HFF-Myc (cell line): ENCODE measurements around the gene MAST1.

Experiments used
- DNase-seq: peaks from one replicate; pipeline ENCODE4 v3.0.0-alpha.2; 2011; ENCODE audit warnings: low read depth; ENCODE audit errors: extremely low read depth
- H3K4me3 ChIP-seq: replicated peaks from 2 replicates; pipeline ENCODE4 v1.5.1; 2011; ENCODE audit warnings: low read depth, mild to moderate bottlenecking, control low read depth, low read length
- TF ChIP-seq, protein P1 (sequence below): IDR thresholded peaks from 2 replicates; pipeline ENCODE4 v1.5.1; 2012; ENCODE audit warnings: mild to moderate bottlenecking, low read depth, low read length, control low read depth; ENCODE audit errors: missing control alignments

Gene MAST1

DNA sequence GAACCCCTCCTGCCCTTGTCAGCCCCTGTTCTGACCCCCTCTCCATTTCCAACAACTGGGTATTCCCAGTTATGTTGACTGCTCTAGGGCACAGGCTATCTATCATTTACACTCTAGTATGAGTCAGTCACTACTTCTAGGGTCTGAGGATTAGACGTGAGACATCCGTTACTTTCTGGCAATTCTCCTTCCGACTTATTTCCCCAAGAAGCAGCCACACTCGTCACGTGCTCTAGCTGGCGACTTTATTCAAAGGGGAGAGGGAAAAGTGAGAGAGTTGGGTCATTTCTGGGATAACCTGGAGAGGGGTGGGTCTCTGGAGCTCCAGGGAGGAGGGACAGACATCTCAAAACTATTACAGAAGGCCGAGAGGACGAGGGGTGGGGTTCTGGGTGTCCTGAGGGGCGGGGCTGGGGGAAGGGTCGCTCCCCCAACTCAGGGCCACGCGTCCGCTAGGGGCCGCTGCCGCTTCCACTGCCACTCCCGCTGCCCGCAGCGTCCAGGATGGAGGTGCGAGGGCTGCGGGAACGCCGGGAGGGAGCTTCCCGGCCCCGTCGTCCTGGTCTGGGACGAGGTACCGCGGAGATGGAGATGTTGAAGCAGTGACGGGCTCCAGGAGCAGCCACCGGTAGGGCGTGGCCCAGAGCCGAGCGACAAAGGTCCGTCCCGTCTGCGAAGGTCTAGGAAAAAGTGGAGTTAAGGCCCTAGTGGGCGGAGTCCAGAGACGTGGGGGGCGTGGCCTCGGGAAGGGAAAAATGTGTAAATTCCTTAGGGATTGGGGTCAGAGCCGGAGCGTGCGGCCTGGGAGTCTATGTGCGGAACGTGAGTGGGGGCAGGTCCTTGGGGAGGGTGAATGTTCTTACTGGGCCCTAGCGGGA is 12.8 kb upstream of the MAST1 start:
- TF ChIP-seq, protein P1, sequence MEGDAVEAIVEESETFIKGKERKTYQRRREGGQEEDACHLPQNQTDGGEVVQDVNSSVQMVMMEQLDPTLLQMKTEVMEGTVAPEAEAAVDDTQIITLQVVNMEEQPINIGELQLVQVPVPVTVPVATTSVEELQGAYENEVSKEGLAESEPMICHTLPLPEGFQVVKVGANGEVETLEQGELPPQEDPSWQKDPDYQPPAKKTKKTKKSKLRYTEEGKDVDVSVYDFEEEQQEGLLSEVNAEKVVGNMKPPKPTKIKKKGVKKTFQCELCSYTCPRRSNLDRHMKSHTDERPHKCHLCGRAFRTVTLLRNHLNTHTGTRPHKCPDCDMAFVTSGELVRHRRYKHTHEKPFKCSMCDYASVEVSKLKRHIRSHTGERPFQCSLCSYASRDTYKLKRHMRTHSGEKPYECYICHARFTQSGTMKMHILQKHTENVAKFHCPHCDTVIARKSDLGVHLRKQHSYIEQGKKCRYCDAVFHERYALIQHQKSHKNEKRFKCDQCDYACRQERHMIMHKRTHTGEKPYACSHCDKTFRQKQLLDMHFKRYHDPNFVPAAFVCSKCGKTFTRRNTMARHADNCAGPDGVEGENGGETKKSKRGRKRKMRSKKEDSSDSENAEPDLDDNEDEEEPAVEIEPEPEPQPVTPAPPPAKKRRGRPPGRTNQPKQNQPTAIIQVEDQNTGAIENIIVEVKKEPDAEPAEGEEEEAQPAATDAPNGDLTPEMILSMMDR, result peak; percentile 46
- no peak overlapping the region for H3K4me3 ChIP-seq
- no peak for DNase-seq

DNA sequence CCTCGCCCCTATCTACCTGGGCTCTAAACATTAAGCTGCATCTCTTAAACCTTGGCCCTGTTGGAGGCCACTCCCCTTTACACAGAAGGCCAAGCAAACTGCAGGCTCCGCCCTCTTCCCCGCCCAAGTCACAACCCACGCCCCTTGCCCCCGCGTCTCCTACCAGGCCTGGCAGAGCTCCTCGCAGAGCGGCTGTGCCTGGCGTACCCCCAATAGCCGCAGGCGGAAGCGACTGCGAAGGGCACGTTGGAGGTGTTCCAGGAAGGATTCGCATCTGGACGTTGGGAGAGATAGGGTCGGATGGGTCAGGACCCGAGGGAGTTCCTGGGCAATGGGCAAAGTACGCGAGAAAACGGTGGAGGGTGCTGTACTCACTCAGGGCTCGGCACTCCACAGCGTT is 9.8 kb upstream of the MAST1 start:
- DNase-seq, result no peak
- H3K4me3 ChIP-seq, result no peak overlapping the region
- TF ChIP-seq, protein P1, result no peak

DNA sequence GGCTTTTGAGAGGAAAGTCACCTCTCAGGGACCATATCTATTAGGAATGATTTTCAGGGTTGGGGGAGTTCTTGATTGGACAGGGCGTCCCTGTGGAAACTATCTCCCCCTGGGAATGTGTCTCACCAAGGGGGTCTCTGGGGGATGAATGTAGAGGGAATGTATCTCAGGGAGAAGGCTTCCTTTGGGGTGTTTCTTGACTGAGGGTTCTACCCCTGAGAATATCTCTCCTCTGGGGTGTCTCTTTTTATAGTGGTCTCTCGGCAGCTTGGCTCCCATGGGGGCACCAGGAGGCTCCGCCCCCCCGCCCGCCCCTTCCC is 4.9 kb upstream of the MAST1 start:
- no peak overlapping the region for H3K4me3 ChIP-seq
- no peak for DNase-seq
- TF ChIP-seq, protein P1, result no peak

DNA sequence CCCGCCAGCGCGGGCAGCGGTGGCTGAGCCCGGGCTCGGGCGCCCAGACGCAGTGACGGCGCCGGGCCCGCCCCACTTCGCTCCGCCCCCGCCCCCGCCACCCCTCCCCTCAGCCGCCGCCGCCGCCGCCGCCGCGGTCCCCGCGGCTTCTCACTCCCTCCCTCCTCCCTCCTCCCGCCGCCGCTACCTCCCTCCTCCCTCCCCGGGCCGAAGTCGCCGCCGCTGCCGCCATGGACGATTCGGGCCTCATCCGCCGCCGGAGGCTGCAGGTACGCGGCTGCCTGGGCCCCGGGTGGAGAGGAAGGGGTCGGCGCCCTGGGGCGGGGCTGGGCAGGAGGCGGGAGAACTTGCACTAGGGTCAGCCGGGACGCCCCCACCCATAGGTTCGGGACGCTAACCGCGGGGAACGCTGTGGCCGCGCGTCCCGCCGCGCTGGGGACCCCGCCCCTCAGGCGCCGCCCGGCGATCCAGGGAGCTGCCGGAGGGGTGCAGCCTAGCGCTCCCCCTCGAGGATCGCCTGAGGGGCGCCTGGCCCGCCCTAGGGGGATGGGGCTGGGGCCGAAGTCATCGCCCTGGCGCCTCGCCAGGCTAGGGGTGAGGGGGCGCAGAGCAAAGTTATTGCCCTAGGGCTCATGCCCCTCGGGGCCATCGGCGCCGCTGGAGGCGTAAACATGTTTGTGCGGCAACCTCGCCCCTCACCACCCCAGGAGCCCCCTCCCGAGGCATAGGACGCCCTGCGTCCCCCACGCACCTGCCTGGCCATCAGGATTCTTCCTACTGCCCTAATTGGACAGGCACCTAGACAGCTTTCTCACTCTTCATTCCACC is 4.4 kb upstream of the MAST1 start:
- H3K4me3 ChIP-seq, result peak overlapping the region; percentile 36
- no peak for DNase-seq
- TF ChIP-seq, protein P1, result no peak

DNA sequence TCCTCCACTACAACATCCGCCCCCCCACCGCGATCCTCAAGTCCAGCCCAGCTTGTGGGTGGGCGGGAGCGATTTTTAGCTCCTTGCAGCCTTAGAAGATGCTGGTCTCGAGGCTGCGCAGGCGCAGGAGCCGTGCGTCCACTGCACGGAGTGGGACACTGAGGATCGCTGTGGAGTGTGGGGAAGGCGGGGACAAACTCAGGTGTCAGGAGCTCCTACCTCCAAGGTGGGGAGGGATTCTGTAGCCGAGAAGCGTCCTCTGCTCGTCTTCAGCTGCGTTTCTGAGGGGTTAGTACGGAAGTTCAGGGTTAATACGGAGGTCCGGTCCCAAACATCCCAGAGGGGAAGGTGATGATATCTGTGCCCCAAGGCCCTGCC is 3.8 kb upstream of the MAST1 start, which contains the start of gene RTBDN:
TSS of gene RTBDN (minus strand) at position 14 of the 378 bp plus-strand sequence. CDS start 4,600 bp downstream, outside the sequence.
- TF ChIP-seq, protein P1, result no peak
- peak within 1 kb of the TSS; percentile 36 for H3K4me3 ChIP-seq
- DNase-seq, result no peak

DNA sequence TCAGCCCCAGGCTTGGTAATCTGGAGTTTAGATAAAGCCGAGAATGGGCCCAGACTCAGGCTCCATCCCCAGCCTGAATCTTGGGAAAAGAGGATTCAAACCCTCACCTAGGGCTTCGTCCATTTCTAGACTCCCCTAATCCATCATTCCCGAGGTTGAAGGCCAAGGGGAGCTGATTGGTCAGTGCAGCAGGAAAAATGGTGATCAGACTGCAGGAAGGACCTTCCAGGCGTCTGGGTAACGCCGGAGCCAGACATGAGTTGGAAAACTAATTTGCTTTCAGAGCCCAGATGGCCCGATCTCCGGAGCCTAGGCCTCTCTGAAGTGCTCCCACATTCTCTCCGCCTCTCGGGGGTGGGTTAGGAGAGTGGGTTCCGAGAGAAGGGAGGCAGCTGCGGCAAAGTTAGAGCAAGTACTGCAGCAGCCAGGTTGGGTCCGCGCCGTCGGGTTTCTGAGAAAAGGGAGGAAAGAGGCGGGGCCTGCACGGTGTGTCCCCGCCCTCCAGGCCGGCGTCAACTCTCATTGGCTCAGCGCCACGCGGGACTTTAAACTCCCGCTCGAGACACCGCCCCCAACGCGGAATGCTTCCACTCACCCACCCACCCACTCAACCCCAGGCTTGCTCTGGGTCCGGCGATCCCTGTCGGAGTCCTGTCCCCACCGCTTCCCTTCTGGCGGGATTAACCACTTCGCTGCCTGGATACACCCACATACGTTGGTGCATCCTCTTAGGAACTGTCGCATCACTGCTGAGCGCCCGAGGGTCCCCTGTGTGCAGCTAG is 3.1 kb upstream of the MAST1 start:
- TF ChIP-seq, protein P1, result no peak
- DNase-seq, result no peak
- no peak overlapping the region for H3K4me3 ChIP-seq
